GM18498 (cell line): Measurements from ENCODE around the gene SPHK1.

Experiments
- ATAC-seq: cut with Tn5 transposase; IDR thresholded peaks from one replicate; pipeline ENCODE4 v1.9.1; 2021; ENCODE audit warnings: mild to moderate bottlenecking, moderate library complexity; ENCODE audit not compliant: unreplicated experiment

Gene SPHK1

DNA sequence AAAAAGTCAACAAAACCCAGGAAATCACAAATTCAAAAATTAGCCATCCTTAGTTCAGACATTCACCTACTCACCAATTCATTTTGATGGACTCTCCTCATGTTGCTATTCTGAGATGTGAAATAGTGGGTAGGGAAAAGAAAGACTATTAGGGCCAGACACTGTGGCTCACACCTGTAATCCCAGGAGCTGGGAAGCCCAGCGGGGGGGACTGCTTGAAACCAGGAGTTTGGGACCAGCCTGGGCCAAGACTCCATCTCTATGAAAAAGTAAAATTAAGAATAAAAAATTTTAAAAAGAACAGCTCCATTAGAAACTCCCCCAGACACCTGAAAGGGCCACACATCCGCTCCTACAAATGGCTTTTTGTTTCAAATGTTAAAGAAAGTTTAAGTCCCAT is 47.1 kb downstream of the SPHK1 start:
- ATAC-seq, result no peak

DNA sequence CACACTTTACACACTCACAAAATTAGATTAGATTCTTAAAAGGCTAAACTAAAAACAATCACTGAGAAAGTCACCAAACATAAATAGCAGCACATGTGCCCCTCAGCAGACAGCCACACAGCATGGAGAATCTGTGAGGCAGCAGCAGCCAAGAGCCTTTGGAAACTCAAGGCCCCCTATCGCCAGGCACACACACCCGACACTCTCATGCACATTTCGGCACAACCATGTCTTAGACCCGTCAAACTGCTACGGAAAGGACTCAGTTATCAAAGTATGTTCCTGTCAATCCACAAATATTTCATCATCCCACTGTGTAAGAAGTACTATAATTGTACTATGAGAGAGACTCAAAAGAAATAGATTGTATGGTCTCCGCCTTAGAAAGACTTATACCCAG is 47.6 kb downstream of the SPHK1 start:
- no peak for ATAC-seq

DNA sequence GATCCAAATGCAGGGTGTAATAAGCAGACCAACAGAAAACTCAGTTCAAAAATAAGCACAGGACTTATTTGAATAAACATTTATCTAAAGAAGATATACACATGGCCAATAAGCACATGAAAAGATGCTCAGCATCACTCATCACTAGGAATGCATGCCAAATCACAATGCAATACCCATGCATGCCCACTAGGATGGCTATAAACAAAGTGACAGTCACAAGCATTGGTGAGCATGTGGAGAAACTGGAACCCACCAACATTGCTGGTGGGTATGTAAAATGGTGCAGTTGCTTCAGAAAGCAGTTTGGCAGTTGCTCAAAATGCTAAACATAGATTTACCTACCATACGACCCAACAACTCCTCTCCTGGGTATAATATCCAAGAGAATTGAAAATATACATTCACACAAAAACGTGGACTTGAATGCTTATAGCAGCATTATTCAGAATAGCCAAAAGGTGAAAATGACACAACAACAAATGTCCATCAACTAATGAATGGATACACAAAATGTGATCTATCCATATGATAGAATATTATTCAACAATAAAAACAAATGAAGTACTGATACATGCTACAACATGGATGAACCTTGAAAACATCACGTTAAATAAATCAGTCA is 48.4 kb downstream of the SPHK1 start:
- no peak for ATAC-seq

DNA sequence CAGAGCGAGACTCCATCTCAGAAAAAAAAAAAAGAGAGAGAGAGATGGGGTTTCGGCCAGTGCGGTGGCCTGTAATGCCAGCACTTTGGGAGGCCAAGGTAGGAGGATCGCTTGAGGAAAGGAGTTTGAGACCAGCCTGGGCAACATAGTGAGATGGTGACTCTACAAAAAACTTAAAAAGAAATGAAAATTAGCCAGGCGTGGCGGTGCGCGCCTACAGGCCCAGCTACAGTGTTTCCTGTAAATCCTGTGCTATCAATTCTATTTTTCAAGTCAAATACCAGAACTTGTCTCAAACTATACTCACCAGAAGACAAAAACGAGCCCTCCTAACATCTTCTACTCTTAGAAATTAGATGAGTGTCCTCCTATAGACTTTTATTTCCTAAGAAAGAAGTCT is 49.3 kb downstream of the SPHK1 start:
- ATAC-seq, result no peak

DNA sequence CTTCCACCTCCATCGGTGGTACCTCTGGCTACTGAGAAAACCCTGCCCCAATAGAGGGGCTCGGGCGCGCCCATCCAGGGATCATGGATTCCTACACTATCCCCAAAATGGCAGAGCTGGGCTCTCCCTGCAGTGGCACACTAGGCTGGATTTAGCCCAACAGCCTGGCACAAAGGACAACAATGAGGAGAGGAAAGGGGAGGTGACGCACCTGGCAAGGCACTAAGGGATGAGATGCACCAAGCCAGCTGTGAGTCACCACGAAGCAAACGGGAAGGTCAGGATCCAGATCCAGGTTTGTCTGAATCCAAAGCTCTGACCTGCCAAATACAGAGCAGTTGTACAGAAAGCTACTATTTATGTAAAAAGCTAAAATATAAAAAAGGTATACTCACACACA is 50.5 kb downstream of the SPHK1 start:
- ATAC-seq, result no peak

DNA sequence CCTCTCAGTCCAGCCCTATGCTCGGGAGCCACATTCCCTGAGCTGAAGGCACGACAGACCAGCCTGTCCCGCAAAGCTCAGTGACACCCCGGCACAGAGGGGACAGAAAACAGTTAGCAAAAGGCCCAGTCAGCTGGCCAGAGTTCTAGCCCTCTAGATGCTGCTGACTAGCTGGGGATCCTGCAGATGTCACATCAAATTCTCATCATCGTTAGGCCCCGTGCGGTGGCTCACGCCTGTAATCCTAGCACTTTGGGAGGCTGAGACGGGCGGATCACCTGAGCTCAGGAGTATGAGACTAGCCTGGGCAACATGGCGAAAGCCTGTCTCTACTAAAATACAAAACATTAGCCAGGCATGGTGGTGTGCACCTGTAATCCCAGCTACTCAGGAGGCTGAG is 51.3 kb downstream of the SPHK1 start:
- no peak for ATAC-seq
